Mesothelial cell of epicardium (in vitro differentiated cells): Measurements from ENCODE around the gene UNC5A. TPM values are rescaled to one million over a fixed set of nuclear protein-coding genes. Genes with fewer than 3 reads are reported as not detected.

Experiments used
- DNase-seq, 2 experiments: peaks; one replicate each; pipeline ENCODE4 v3.0.0; 2021; ENCODE audit warnings: low spot score in 2 of 2; ENCODE audit not compliant: unreplicated experiment in 2 of 2
- H3K27ac Mint-ChIP-seq: 2 replicates; pipeline ENCODE4 v1.8.0; 2021; ENCODE audit warnings: mixed read lengths
- H3K27me3 Mint-ChIP-seq: 2 replicates; pipeline ENCODE4 v1.8.0; 2021; ENCODE audit warnings: low read depth, mixed read lengths
- H3K36me3 Mint-ChIP-seq: 2 replicates; pipeline ENCODE4 v1.8.0; 2021; ENCODE audit warnings: mixed read lengths
- H3K4me1 Mint-ChIP-seq: 2 replicates; pipeline ENCODE4 v1.8.0; 2021; ENCODE audit warnings: mixed read lengths
- H3K4me3 Mint-ChIP-seq: 2 replicates; pipeline ENCODE4 v1.8.0; 2021; ENCODE audit warnings: mild to moderate bottlenecking, moderate library complexity, mixed read lengths
- H3K9me3 Mint-ChIP-seq: 2 replicates; pipeline ENCODE4 v1.8.0; 2021; ENCODE audit warnings: mixed read lengths
- CTCF ChIP-seq: fragments of 200-600 bp; sonication (generic); IDR thresholded peaks from one replicate; pipeline ENCODE4 v1.5.0; 2021; ENCODE audit warnings: antibody characterized with exemption; ENCODE audit not compliant: unreplicated experiment
- total RNA-seq: library from RNA; stranded (reverse); gene quantifications from 3 replicates; pipeline ENCODE4 v1.2.1, GENCODE V29; 2021

The UNC5A gene
- total RNA-seq, 1 donor from 2014 or later = not detected

- Mint-ChIP-seq H3K27me3 (peaks cover 60% of the 10 kb centered on the region), H3K9me3 (no peaks in the 10 kb centered on the region), H3K4me1 (peaks cover 11% of the 10 kb centered on the region), H3K4me3 (no peak overlapping the region), H3K36me3 (no peaks in the 10 kb centered on the region), H3K27ac (no peak overlapping the region)
- no peak for DNase-seq
- no peak for TF ChIP-seq CTCF
Observed at GRCh38 chr5:176865964-176866363, 55.6 kb downstream of the UNC5A start.

GRCh38 chr5:176866707-176867310 is 56.5 kb downstream of the UNC5A start:
- H3K4me3 Mint-ChIP-seq = no peak overlapping the region
- H3K27ac Mint-ChIP-seq = no peak overlapping the region
- H3K27me3 Mint-ChIP-seq = peaks cover 56% of the 10 kb centered on the region
- TF ChIP-seq CTCF = no peak
- no peak for DNase-seq
- no peaks in the 10 kb centered on the region for H3K9me3 Mint-ChIP-seq
- peaks cover 11% of the 10 kb centered on the region for H3K4me1 Mint-ChIP-seq
- H3K36me3 Mint-ChIP-seq = no peaks in the 10 kb centered on the region

GRCh38 chr5:176868126-176868525 is 57.8 kb downstream of the UNC5A start:
- no peak overlapping the region for H3K27ac Mint-ChIP-seq

GRCh38 chr5:176868731-176869130 is 58.4 kb downstream of the UNC5A start:
- no peaks in the 10 kb centered on the region for H3K9me3 Mint-ChIP-seq
- peaks cover 56% of the 10 kb centered on the region for H3K27me3 Mint-ChIP-seq
- H3K4me1 Mint-ChIP-seq = peaks cover 4% of the 10 kb centered on the region
- no peaks in the 10 kb centered on the region for H3K36me3 Mint-ChIP-seq
- no peak overlapping the region for H3K27ac Mint-ChIP-seq
- TF ChIP-seq CTCF = no peak
- DNase-seq = no peak
- no peak overlapping the region for H3K4me3 Mint-ChIP-seq

More at GRCh38 chr5:176868126-176868525, 57.8 kb downstream of the UNC5A start:
- H3K27me3 Mint-ChIP-seq = peaks cover 53% of the 10 kb centered on the region
- no peaks in the 10 kb centered on the region for H3K36me3 Mint-ChIP-seq
- no peak overlapping the region for H3K4me3 Mint-ChIP-seq
- DNase-seq = no peak
- no peak for TF ChIP-seq CTCF
- peaks cover 7% of the 10 kb centered on the region for H3K4me1 Mint-ChIP-seq
- no peaks in the 10 kb centered on the region for H3K9me3 Mint-ChIP-seq

GRCh38 chr5:176869501-176870109 is 59.2 kb downstream of the UNC5A start:
- Mint-ChIP-seq H3K4me3 (no peak overlapping the region), H3K36me3 (no peaks in the 10 kb centered on the region), H3K9me3 (no peaks in the 10 kb centered on the region), H3K27me3 (peaks cover 59% of the 10 kb centered on the region), H3K4me1 (peaks cover 4% of the 10 kb centered on the region), H3K27ac (no peak overlapping the region)
- no peak for DNase-seq
- TF ChIP-seq CTCF = no peak
